HG03175 (cell line): ENCODE results near the gene MED26.
A peak's percentile ranks its signal among the peaks of the same experiment; 100 is the strongest.

Experiments used
- ATAC-seq: cut with Tn5 transposase; IDR thresholded peaks from one replicate; pipeline ENCODE4 v1.9.1; 2021; ENCODE audit warnings: mild to moderate bottlenecking, moderate library complexity; ENCODE audit not compliant: unreplicated experiment

MED26 gene

GRCh38 chr19:16590876-16591802, 36.9 kb downstream of the MED26 start:
- ATAC-seq, result no peak

GRCh38 chr19:16589917-16590316, 38.1 kb downstream of the MED26 start:
- ATAC-seq, result no peak

GRCh38 chr19:16588824-16589577, 39.0 kb downstream of the MED26 start:
- ATAC-seq, result no peak

- peak; percentile 45 for ATAC-seq
Measured at GRCh38 chr19:16587833-16588823, 39.9 kb downstream of the MED26 start.

GRCh38 chr19:16586991-16587832, 40.8 kb downstream of the MED26 start:
- no peak for ATAC-seq

GRCh38 chr19:16586477-16586871, 41.5 kb downstream of the MED26 start:
- no peak for ATAC-seq

GRCh38 chr19:16585808-16586476, 42.1 kb downstream of the MED26 start:
- ATAC-seq, result no peak

- no peak for ATAC-seq
Measured at GRCh38 chr19:16585094-16585801, 42.8 kb downstream of the MED26 start.

GRCh38 chr19:16584248-16585093, 43.5 kb downstream of the MED26 start:
- peak; percentile 62 for ATAC-seq

GRCh38 chr19:16582486-16583261, 45.3 kb downstream of the MED26 start:
- ATAC-seq, result no peak

GRCh38 chr19:16581971-16582343, 46.0 kb downstream of the MED26 start:
- ATAC-seq, result no peak

GRCh38 chr19:16581145-16581970, 46.6 kb downstream of the MED26 start:
- no peak for ATAC-seq

- ATAC-seq, result no peak
Measured at GRCh38 chr19:16579381-16579780, 48.6 kb downstream of the MED26 start.

GRCh38 chr19:16577531-16577985, 50.4 kb downstream of the MED26 start:
- ATAC-seq, result no peak

GRCh38 chr19:16576690-16577530, 51.1 kb downstream of the MED26 start:
- no peak for ATAC-seq
